IPS-NIHi7 (cell line): ENCODE measurements around the gene GDF9.

Experiments used
- DNase-seq: peaks from one replicate; pipeline ENCODE4 v3.0.0; 2012; ENCODE audit warnings: mixed read lengths; ENCODE audit errors: extremely low spot score

The GDF9 gene

DNA sequence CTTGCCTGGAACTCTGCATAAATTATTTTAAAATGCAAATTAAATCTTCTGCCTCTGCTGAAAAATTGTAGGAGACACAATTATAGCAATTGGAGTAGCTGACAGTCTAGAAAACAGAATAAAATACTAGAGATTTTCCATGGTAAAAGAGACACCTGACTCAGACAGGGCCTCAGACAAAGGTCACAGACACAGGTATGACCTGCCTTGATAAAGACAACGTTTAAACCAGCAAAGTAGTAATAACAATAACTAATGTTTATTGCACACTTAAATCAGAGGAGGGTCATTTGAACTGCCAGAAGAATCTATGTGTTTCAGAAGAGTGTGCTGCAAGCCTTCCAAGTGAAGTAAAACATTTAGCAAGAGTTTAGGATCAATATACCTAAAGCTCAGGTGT, 49.3 kb downstream of the GDF9 start:
- DNase-seq = no peak

DNA sequence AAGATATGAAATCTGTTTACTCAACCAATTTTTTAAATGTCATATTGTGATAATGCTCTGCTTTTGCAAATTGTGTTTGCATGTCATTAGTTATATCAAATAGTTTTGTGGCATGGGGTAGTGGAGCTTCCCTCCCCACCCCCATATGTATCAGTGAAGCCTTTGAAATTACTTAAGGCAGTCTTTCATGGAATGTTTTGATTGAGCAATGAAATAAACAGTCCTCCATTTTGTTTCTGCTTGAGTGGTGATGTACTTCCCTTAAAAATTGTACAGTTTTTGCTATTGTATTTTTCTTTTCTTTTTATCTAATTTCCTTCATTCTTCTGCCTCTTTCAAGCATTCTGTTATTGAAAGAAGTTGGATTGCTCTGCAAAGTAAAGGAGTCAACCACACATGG, 49.7 kb downstream of the GDF9 start:
- no peak for DNase-seq

GRCh38 chr5:132816083-132816482, 50.2 kb downstream of the GDF9 start:
- no peak for DNase-seq

DNA sequence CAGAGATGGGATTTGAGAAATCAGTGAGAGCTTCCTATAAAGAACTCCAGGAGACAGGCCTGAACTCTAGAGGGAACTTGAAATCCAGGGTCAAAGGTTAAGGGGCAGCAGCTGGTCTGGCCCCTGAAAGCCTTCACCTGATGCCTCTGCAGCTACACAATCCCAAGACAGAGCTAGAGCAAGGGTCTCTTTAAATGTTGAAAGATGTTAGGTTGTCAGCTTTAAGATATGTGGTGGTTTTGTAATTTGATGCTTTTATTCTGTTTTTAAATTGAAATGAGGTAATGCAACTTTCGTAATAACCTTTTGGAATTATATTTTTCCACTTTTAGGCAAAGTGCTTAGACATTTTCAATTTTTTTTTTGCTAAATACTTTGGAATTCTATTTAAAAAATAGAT, 50.8 kb downstream of the GDF9 start:
- no peak for DNase-seq

DNA sequence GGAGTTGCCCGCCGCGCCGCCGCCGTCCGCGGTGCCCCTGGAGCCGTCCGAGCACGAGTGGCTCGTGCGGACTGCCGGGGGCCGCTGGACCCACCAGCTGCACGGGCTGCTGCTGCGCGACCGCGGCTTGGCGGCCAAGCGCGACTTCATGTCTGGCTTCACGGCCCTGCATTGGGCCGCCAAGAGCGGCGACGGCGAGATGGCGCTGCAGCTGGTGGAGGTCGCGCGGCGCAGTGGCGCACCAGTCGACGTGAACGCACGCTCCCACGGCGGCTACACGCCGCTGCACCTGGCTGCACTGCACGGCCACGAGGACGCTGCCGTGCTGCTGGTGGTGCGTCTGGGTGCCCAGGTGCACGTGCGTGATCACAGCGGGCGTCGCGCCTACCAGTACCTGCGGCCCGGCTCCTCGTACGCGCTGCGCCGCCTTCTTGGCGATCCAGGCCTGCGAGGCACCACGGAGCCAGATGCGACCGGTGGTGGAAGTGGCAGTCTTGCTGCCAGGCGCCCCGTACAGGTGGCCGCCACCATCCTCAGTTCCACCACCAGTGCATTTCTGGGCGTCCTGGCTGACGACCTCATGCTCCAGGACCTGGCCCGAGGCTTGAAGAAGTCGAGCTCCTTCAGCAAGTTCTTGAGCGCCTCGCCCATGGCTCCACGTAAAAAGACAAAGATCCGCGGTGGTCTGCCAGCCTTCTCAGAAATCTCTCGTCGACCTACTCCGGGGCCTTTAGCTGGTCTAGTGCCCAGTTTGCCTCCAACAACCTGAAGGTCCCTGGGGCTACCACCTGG, 51.6 kb downstream of the GDF9 start:
- DNase-seq = peak; percentile 25

DNA sequence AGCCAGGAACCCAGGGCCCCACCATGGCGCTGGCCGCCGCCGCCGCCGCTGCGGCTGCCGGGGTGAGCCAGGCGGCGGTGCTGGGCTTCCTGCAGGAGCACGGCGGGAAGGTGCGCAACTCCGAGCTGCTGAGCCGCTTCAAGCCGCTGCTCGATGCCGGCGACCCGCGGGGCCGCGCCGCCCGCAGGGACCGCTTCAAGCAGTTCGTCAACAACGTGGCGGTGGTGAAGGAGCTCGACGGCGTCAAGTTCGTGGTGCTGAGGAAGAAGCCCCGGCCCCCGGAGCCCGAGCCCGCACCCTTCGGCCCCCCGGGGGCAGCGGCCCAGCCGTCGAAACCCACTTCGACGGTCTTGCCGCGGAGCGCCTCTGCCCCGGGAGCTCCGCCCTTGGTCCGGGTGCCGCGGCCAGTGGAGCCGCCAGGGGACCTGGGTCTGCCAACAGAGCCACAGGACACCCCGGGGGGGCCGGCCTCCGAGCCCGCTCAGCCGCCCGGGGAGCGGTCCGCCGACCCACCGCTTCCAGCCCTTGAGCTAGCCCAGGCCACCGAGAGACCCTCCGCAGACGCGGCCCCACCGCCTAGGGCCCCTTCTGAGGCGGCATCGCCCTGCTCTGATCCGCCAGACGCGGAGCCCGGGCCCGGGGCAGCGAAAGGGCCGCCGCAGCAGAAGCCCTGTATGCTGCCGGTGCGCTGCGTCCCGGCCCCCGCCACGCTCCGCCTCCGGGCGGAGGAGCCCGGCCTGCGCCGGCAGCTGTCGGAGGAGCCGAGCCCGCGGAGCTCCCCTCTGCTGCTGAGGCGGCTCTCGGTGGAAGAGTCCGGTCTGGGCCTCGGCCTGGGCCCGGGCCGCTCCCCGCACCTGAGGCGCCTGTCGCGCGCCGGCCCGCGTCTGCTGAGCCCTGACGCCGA, 52.4 kb downstream of the GDF9 start:
- DNase-seq = peak; percentile 59

DNA sequence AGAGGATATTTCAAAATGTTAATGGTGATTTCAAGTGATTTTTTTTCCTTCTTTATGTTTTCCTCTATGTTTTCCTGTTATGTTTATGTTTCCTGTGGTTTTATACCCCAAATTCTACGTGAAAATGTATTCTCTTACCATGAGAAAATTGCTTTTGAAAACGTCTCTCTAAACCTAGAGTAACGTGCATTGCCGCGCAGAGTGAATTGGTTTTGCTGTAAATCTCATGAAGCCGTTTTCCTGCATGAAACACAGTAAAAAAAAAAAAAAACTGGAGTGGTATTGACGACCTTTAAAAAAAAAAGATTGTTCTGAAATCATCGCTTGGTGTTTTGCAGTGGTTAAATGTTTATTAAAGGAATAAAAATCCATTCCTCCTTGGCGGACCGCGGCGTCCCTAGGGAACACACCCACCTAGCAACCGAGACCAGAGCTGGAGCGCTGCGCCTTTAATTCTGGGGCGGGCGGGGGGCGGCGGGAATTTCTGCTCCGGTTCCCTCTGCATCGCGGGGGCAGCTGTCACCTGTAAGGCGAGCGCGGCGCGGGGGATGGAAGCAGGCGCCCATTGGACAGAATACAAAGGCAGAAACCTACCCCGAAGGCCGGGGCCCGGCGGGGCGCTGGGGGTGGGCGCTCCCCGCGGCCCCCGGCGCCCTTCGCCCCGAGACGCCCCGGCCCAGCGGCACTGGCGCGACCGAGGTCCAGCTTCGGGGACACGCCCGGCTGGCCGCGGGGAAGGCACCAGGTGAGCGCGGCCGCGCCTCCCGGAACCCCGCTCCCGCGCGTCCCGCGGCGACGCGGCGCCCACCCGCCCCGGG, 53.3 kb downstream of the GDF9 start, which contains the start of gene SOWAHA:
SOWAHA (plus strand) TSS at position 522 of the 818 bp plus-strand sequence. CDS start 320 bp downstream, outside the sequence.
- DNase-seq = peak; percentile 51

DNA sequence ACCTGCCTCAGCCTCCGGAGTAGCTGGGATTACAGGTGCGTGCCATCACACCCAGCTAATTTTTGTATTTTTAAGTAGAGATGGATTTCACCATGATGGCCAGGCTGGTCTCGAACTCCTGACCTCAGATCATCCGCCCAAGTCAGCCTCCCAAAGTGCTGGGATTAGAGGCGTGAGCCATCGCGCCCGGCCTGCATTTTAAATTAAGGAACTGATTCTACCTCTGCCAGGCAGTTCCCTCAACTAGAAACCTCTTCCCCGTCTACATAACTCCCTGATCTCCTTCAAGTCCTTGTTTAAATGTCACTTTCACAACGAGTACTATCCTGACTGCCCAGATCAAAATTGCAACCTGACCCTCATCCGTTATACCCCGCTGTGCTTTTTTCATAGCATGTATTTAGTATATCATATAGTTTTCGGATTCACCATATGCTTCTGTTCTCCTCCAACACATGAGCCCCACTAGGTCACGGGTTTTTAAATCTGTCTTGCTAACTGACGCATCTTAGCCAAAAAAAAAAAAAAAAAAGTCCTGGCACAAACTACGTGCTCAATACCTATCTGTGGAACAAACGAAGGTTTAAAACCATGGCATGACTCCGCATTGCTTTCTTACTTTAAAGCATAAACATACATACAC, 54.0 kb downstream of the GDF9 start:
- no peak for DNase-seq
